22Rv1 (cell line): Measurements from ENCODE around the gene TSSC4.

Experiments used
- H3K27ac ChIP-seq: fragments of 450-650 bp; 2 replicates; pipeline ENCODE4 v1.5.1; 2017
- ZFX ChIP-seq: fragments of 450-650 bp; IDR thresholded peaks from 2 replicates; pipeline ENCODE4 v1.6.1; 2017; ENCODE audit warnings: antibody characterized with exemption, borderline replicate concordance
- TF ChIP-seq, protein P1 (sequence below): fragments of 450-650 bp; IDR thresholded peaks from 2 replicates; pipeline ENCODE4 v1.5.1; 2017; ENCODE audit warnings: mild to moderate bottlenecking

Gene TSSC4

DNA sequence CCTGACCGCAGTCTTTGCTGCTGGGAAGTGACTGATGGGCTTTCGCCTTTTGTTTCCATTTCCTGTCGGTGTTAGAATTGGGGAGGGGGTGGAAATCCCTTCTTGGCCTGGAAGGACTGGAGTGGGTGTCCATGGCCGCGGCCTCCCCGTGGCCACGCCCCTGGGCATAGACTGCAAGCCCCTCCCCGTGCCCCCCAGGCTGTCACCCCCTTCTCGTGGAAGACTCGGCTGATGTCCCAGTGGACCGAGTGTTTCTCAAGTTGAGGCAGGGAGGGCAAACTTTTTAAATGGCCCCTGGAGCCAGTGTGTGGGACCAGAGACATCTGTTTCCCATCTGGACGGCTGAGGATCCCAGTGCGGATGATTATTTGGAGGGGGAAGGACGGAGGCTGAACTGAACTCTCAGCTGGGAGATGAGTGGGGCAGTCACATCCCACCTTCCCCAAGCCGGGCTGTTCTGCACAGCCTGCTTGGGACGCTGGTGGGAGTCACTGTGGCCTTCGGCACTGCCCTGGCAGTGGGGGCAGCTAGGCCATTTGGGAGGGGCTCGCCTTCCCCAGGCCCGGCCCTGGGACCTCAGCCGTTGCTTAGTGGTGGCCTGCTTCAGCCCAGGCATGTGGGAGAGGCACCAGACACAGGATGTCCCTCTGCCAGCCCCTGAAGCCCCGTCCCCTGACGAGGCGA, 21.9 kb upstream of the TSSC4 start:
- TF ChIP-seq ZFX: no peak
- TF ChIP-seq, protein P1, sequence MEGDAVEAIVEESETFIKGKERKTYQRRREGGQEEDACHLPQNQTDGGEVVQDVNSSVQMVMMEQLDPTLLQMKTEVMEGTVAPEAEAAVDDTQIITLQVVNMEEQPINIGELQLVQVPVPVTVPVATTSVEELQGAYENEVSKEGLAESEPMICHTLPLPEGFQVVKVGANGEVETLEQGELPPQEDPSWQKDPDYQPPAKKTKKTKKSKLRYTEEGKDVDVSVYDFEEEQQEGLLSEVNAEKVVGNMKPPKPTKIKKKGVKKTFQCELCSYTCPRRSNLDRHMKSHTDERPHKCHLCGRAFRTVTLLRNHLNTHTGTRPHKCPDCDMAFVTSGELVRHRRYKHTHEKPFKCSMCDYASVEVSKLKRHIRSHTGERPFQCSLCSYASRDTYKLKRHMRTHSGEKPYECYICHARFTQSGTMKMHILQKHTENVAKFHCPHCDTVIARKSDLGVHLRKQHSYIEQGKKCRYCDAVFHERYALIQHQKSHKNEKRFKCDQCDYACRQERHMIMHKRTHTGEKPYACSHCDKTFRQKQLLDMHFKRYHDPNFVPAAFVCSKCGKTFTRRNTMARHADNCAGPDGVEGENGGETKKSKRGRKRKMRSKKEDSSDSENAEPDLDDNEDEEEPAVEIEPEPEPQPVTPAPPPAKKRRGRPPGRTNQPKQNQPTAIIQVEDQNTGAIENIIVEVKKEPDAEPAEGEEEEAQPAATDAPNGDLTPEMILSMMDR: no peak
- H3K27ac ChIP-seq: peak overlapping the region; percentile 92

DNA sequence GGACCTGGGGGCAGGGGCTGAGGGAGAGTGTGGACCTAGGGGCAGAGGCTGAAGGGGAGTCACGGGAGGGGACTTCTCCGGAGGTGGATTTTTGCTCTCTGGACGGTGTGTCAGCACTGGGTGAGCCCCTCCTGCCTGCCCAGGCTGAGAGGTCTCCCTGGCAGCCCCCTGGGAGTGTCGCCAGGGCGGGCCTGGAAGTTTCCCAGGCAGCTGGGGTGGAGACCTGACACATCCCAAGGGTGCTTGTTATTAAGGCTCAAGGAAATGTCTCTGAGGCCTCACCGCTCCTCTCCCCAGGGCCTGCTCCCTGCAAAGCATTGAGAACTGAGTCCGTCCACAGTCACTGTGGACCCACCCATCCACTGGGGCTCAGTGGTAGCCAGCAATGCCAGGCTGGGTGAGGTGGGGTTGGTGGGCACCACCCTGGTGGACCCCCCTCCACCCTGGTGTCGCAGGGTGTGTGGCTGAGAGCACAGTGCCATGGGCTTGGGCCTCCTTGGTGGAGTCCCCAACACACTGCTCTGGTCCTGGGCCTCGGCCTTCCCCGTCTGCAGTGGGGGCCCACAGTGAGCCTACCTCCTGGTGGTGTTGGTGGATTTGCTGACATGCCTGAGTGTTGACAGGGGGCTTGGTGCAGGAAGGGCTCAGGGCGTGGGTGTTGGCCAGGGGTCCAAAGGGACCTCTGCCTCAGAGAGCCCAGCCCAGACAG, 20.9 kb upstream of the TSSC4 start:
- no peak for TF ChIP-seq ZFX
- TF ChIP-seq, protein P1: no peak
- no peak overlapping the region for H3K27ac ChIP-seq

DNA sequence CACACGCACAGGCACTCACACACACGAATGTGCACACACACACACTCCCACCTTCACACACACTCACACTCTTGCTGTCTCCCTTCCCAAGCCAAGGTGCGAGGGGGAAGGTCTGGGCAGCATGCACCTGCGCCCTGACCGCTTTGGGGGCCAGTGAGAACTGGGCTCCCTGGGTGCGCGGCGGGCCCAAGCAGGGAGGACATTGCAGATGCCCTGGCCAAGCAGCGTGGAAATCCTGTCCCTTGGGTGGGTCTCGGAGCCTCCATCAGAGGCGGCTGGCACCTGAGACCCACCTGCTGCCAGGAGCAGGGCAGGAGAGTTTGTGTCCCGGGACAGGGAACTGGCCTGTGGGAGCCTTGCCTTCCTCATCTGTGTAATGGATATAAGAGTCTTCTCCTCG, 20.2 kb upstream of the TSSC4 start:
- no peak overlapping the region for H3K27ac ChIP-seq
- TF ChIP-seq, protein P1: no peak
- TF ChIP-seq ZFX: no peak

DNA sequence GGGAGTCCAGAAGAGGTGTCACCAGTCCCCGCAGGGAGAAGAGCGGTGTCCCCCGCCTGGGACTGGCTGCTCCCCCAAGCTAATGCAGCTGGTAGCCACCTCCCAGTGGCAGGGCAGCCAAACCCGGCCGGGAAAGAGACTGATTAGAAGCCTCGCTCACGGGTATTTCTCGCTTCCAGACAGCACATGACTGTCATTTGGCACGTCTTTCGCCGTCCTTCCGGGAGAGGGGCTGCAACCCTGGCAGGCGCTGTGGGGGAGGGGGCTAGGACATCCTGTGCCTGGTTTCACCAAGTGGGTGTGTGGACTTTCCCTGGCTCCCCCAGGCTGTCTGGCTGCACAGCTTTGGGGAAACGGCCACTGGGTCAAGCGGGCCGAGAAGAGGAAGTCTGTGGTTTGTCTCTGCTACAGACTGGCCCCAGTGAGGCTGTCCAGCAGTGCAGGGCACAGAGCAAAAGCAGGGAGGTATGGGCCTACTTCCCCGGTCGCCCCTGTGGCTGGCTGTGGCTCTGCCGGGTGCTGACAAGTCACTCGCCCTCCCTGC, 19.7 kb upstream of the TSSC4 start:
- H3K27ac ChIP-seq: no peak overlapping the region
- TF ChIP-seq ZFX: no peak
- TF ChIP-seq, protein P1: no peak

DNA sequence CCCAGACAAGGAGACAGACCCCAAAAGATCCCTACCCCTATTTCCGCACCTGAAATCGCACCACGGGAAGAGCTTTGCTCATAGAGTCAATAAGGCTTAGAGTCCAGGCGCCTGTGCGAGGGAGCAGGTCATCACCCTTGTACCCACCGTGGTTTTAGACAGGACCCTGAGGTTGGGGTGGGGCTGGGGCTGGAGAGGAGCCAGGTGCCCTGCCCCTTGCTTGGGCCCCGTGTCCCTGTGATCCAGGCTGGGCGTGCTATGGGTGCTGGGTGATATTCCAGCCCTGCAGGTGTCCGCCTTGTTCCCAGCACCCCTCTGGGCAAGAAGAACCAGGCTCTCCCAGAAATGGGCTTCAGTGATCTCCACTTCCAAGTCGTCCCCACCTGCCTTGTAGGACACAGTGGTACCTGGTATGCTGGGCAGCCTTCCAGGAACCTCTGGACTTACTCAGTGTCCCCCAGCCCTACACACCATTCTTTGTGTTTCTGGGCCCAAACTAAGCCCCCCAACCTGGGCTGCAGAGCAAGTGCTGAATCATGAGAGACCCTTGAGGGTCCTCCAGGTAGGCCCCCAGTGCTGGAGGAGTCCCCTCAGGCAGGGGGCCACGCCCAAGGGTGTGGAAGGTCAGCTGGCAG, 18.9 kb upstream of the TSSC4 start:
- 0 out of 2 replicates have a peak overlapping the region, but pooled peaks have one; percentile 5 for H3K27ac ChIP-seq
- TF ChIP-seq, protein P1: no peak
- no peak for TF ChIP-seq ZFX

DNA sequence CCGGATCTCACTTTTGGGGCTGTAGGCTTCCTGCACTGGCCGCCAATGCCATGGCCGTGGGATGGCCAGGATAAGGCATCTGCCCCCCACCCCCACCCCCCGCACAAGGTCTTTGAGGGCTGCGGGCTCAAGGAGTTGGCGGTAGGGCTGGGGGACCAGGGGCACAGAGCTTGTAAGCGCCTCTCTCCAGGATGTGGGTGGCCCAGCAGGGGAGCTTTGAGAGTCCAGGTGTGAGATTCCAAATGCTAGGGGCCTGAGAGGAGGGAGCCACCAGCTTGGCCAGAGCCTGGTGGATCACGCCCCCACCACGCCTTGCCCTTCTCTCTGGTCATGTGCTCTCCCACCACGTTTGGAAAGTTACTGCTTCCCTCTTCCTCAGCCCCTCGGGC, 18.4 kb upstream of the TSSC4 start:
- no peak for TF ChIP-seq ZFX
- TF ChIP-seq, protein P1: no peak
- H3K27ac ChIP-seq: 0 out of 2 replicates have a peak overlapping the region, but pooled peaks have one; percentile 5
